CD14-positive monocyte (primary cell): ENCODE measurements around the gene ATP4A. TPM values are rescaled to one million over a fixed set of nuclear protein-coding genes. Genes with fewer than 3 reads are reported as not detected.
A peak's percentile ranks its signal among the peaks of the same experiment; 100 is the strongest.

Source experiments
- DNase-seq, 3 donors: peaks; one replicate each; pipeline ENCODE4 v3.0.0-alpha.2; 2011 to 2022
- H2AFZ ChIP-seq: 2 replicates; pipeline ENCODE4 v1.6.0; 2012; ENCODE audit warnings: mild to moderate bottlenecking, low read depth, low read length, inconsistent platforms; ENCODE audit not compliant: insufficient read depth, poor library complexity, severe bottlenecking
- H3K27ac ChIP-seq, 2 donors: 1 replicate in 1 of 2; 2 replicates in 1 of 2; pipeline ENCODE4 v1.5.1; 2012 to 2013; ENCODE audit warnings: low read length in 2 of 2, control low read depth in 1 of 2, inconsistent platforms in 1 of 2, low read depth in 1 of 2, mild to moderate bottlenecking in 1 of 2
- H3K27me3 ChIP-seq, 2 donors: one replicate each; pipeline versions ENCODE4 v1.6.0 to v1.6.1; 2011 to 2013; ENCODE audit warnings: low read length in 2 of 2; ENCODE audit not compliant: control insufficient read depth in 2 of 2, insufficient read depth in 2 of 2
- H3K36me3 ChIP-seq, 2 donors: replicated peaks in 1 of 2; 1 replicate in 1 of 2; 2 replicates in 1 of 2; pipeline versions ENCODE4 v1.5.1 to v1.6.1; 2012 to 2013; ENCODE audit warnings: low read length in 2 of 2, control low read depth in 1 of 2, inconsistent platforms in 1 of 2, mild to moderate bottlenecking in 1 of 2; ENCODE audit not compliant: insufficient read depth in 2 of 2, control insufficient read depth in 1 of 2
- H3K4me1 ChIP-seq, 2 donors: 1 replicate in 1 of 2; 2 replicates in 1 of 2; pipeline versions ENCODE4 v1.5.1 to v1.6.1; 2012 to 2013; ENCODE audit warnings: low read length in 2 of 2, control low read depth in 1 of 2, inconsistent platforms in 1 of 2, mild to moderate bottlenecking in 1 of 2, moderate library complexity in 1 of 2; ENCODE audit not compliant: insufficient read depth in 2 of 2, control insufficient read depth in 1 of 2
- H3K4me2 ChIP-seq: replicated peaks from 2 replicates; pipeline ENCODE3; 2012; ENCODE audit warnings: low read length, moderate library complexity, mild to moderate bottlenecking; ENCODE audit not compliant: poor library complexity, severe bottlenecking; ENCODE audit errors: extremely low read depth
- H3K4me3 ChIP-seq, 3 experiments: fragments of 200-600 bp in 1 of 3; sonication (generic) in 1 of 3; replicated peaks in 1 of 3; 1 replicate in 2 of 3; 2 replicates in 1 of 3; pipeline ENCODE4 v1.5.1; 2011 to 2013; ENCODE audit warnings: low read length in 3 of 3, mild to moderate bottlenecking in 3 of 3, control low read depth in 2 of 3, low read depth in 2 of 3, inconsistent platforms in 1 of 3, moderate library complexity in 1 of 3
- H3K79me2 ChIP-seq: 2 replicates; pipeline ENCODE4 v1.6.0; 2012; ENCODE audit warnings: mild to moderate bottlenecking, control low read depth, inconsistent platforms, low read length, moderate library complexity; ENCODE audit not compliant: insufficient read depth
- H3K9ac ChIP-seq: 2 replicates; pipeline ENCODE4 v1.6.0; 2017; ENCODE audit warnings: low read length, mild to moderate bottlenecking; ENCODE audit not compliant: insufficient read depth, poor library complexity, severe bottlenecking
- H3K9me3 ChIP-seq, 2 donors: replicated peaks in 1 of 2; 1 replicate in 1 of 2; 2 replicates in 1 of 2; pipeline versions ENCODE4 v1.5.1 to v1.6.1; 2012 to 2013; ENCODE audit warnings: low read length in 2 of 2, control low read depth in 1 of 2; ENCODE audit not compliant: control insufficient read depth in 1 of 2, insufficient read depth in 1 of 2
- H4K20me1 ChIP-seq: 2 replicates; pipeline ENCODE4 v1.6.0; 2012; ENCODE audit warnings: mild to moderate bottlenecking, low read length, control low read depth, moderate library complexity; ENCODE audit not compliant: insufficient read depth
- H3K27ac Mint-ChIP-seq, 7 donors: one replicate each; pipeline ENCODE4 v1.8.0; 2020; ENCODE audit warnings: mild to moderate bottlenecking in 7 of 7, mixed read lengths in 7 of 7, moderate library complexity in 6 of 7, inconsistent platforms in 2 of 7
- H3K27me3 Mint-ChIP-seq, 3 donors: one replicate each; pipeline ENCODE4 v1.8.0; 2021 to 2022; ENCODE audit warnings: low read depth in 3 of 3, mild to moderate bottlenecking in 3 of 3, mixed read lengths in 3 of 3, moderate library complexity in 3 of 3, inconsistent platforms in 1 of 3
- H3K36me3 Mint-ChIP-seq, 2 donors: one replicate each; pipeline ENCODE4 v1.8.0; 2020; ENCODE audit warnings: mixed read lengths in 2 of 2, inconsistent platforms in 1 of 2, mild to moderate bottlenecking in 1 of 2
- H3K4me1 Mint-ChIP-seq: one replicate; pipeline ENCODE4 v1.8.0; 2020; ENCODE audit warnings: mild to moderate bottlenecking, mixed read lengths
- H3K4me3 Mint-ChIP-seq, 2 donors: one replicate each; pipeline ENCODE4 v1.8.0; 2020; ENCODE audit warnings: mild to moderate bottlenecking in 2 of 2, mixed read lengths in 2 of 2, moderate library complexity in 1 of 2
- H3K9me3 Mint-ChIP-seq, 7 donors: one replicate each; pipeline ENCODE4 v1.8.0; 2020 to 2022; ENCODE audit warnings: mixed read lengths in 7 of 7, mild to moderate bottlenecking in 6 of 7, moderate library complexity in 6 of 7, inconsistent platforms in 2 of 7
- CTCF ChIP-seq: fragments of 200-600 bp; IDR thresholded peaks from one replicate; pipeline ENCODE4 v1.8.0; 2022; ENCODE audit warnings: antibody characterized with exemption, mild to moderate bottlenecking
- WGBS: methylation state at CpG from one replicate; pipeline ENCODE4 v1.1.5; 2013; ENCODE audit warnings: missing lambda C conversion rate; ENCODE audit not compliant: insufficient coverage; 5-methylcytosine and 5-hydroxymethylcytosine counted together
- intact Hi-C, 2 donors: fragments of 100-400 bp; cut with micrococcal nuclease; formaldehyde crosslinking; loops; one replicate each; pipeline versions ENCODE4 v1.15.0 to v1.15.1; 2023
- polyA plus RNA-seq, 3 donors: library from polyadenylated mRNA; depleted of rRNA in 1 of 3; unstranded in 2 of 3; stranded (reverse) in 1 of 3; fragments of 300-500 nt in 2 of 3; fragments of >200 nt in 1 of 3; fragmentation: Illumina TruSeq in 2 of 3; gene quantifications; 1 replicate in 2 of 3; 2 replicates in 1 of 3; pipeline ENCODE4 v1.2.3, GENCODE V29; 2012 to 2021

The ATP4A gene
- polyA plus RNA-seq, 3 donors: not detected

GRCh38 chr19:35560677-35561076 is 2.8 kb downstream of the ATP4A start:
- no CpG with 5 or more reads among the region's 6 CpGs for WGBS

GRCh38 chr19:35560271-35560670 is 3.2 kb downstream of the ATP4A start:
- 88% methylated on average over 12 of the region's 18 CpGs for WGBS
- Mint-ChIP-seq H3K27ac (no peak overlapping the region), H3K4me3 (peak overlapping the region in 1 of 2 donors; percentile 11), H3K4me1 (peaks cover 10% of the 10 kb centered on the region), H3K27me3 (peaks cover 35 to 52% (median 38%) of the 10 kb centered on the region in 3 donors), H3K9me3 (peaks cover 0 to 13% (median 2%) of the 10 kb centered on the region in 7 donors), H3K36me3 (no peaks in the 10 kb centered on the region)
- intact Hi-C loops: no loop called here
- H2AFZ ChIP-seq: no peak overlapping the region
- no peaks in the 10 kb centered on the region for H3K36me3 ChIP-seq
- no peaks in the 10 kb centered on the region for H3K79me2 ChIP-seq
- no peak overlapping the region for H3K9ac ChIP-seq
- no peak overlapping the region for H3K4me3 ChIP-seq
- no peak overlapping the region for H3K27ac ChIP-seq
- no peak for TF ChIP-seq CTCF
- H4K20me1 ChIP-seq: no peaks in the 10 kb centered on the region
- peaks cover 0 to 5% of the 10 kb centered on the region in 2 donors for H3K9me3 ChIP-seq
- DNase-seq: no peak
- H3K4me2 ChIP-seq: no peak overlapping the region
- H3K27me3 ChIP-seq: peaks cover 0 to 23% of the 10 kb centered on the region in 2 donors
- peaks cover 11 to 14% of the 10 kb centered on the region in 2 donors for H3K4me1 ChIP-seq

More at GRCh38 chr19:35560677-35561076, 2.8 kb downstream of the ATP4A start:
- DNase-seq: no peak
- no peak overlapping the region for H3K4me2 ChIP-seq
- no peak overlapping the region for H3K9ac ChIP-seq
- no peaks in the 10 kb centered on the region for H3K79me2 ChIP-seq
- no peak overlapping the region for H3K27ac ChIP-seq
- peaks cover 0 to 23% of the 10 kb centered on the region in 2 donors for H3K27me3 ChIP-seq
- H3K27me3 Mint-ChIP-seq: peaks cover 36 to 53% (median 37%) of the 10 kb centered on the region in 3 donors
- no peaks in the 10 kb centered on the region for H3K36me3 ChIP-seq
- H3K27ac Mint-ChIP-seq: peak overlapping the region in 1 of 7 donors; percentile 4
- H3K36me3 Mint-ChIP-seq: no peaks in the 10 kb centered on the region
- H3K4me1 ChIP-seq: peaks cover 11 to 14% of the 10 kb centered on the region in 2 donors
- no peak overlapping the region for H3K4me3 ChIP-seq
- intact Hi-C loops: no loop called here
- H3K4me1 Mint-ChIP-seq: peaks cover 10% of the 10 kb centered on the region
- peaks cover 0 to 5% of the 10 kb centered on the region in 2 donors for H3K9me3 ChIP-seq
- no peak overlapping the region for H2AFZ ChIP-seq
- peaks cover 0 to 13% (median 2%) of the 10 kb centered on the region in 7 donors for H3K9me3 Mint-ChIP-seq
- H3K4me3 Mint-ChIP-seq: no peak overlapping the region
- TF ChIP-seq CTCF: no peak
- H4K20me1 ChIP-seq: no peaks in the 10 kb centered on the region
